HG03045 (cell line): ENCODE data around the gene FAM185A.
"Not testable (repeated sequence)": the region's sequence is repeated elsewhere in the genome, so short reads cannot be mapped to it uniquely, and the experiment has no call there.

Experiments
- ATAC-seq: cut with Tn5 transposase; IDR thresholded peaks from one replicate; pipeline ENCODE4 v1.9.1; 2021; ENCODE audit warnings: mild to moderate bottlenecking, moderate library complexity; ENCODE audit not compliant: unreplicated experiment

FAM185A gene

DNA sequence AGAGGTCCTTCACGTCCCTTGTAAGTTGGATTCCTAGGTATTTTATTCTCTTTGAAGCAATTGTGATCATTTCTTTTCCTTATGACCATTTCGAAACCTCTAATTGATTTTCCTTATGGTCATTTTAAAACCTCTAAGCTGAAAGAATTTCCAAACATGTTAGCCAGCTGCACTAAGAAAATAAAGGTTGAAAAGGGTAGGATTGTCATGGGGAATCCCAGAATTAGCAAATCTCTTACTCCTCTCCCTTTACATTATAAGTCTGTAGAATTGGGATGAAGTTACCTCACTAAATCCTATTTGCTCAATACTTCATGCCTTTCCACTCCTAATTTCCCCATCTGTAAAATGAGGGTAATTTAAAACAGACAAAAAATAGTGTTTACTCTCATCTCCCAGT lies 79.5 kb downstream of the FAM185A start:
- no peak for ATAC-seq

DNA sequence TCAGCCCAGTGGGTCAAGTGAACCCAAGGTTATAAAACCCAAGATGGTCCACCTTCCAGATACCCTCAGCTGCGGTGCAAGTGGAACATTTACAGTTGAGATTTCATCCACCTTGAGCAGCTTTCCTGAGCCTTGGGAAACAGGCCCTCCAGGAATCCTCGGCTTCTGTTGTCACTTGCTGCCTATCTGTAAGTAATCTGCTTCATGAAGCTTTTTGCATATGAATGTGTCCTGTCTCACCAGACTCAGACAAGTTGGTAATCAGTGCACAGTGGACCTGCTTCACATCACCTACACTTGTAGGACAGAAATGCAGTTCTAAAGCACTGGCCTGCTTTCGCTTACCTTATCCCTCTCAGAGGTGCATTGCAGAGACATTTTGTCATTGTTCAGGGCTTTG lies 80.3 kb downstream of the FAM185A start:
- ATAC-seq: no peak

DNA sequence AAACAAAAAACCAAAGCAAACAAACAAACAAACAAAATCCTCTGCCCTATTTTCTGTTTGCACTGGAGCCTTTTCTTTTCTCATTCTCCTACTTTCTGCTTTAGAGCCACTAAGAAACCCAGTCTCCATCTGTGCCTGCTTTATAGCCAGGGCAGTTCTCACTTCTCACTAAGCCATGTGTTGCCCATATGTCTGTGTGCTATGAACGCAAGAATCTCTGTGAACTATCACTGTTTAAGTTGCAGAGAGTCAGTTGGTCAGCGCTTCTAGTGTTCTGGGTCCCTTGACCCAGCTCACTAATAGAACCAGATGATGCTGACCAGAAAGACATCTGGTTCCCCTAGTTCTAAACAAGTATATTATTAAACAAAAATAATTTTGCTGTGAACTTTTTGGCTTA lies 81.4 kb downstream of the FAM185A start:
- no peak for ATAC-seq

- no peak for ATAC-seq
Measured at GRCh38 chr7:102832674-102833073, 83.9 kb downstream of the FAM185A start.

GRCh38 chr7:102833343-102833742 lies 84.5 kb downstream of the FAM185A start:
- no peak for ATAC-seq

DNA sequence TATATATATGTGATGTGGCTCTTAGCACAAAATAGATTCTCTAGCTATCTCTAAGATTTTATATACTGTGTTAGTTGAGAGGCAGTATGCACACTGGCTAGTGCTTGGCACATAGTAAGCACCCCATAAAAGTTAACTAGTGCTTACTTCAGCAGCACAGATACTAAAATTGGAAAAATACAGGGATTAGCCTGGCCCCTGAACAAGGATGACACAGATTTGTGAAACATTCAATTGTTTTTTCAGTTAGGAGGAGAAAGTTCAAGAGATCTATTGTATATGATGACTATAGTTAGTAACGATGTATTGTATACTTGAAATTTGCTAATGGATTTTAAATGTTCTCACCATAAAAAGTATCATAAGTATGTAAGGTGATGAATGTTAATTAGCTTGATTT lies 85.7 kb downstream of the FAM185A start:
- ATAC-seq: no peak

GRCh38 chr7:102834999-102835398 lies 86.2 kb downstream of the FAM185A start:
- peak; percentile 88 for ATAC-seq

GRCh38 chr7:102836191-102836919 lies 87.6 kb downstream of the FAM185A start:
- ATAC-seq: no peak

- no peak for ATAC-seq
Measured at GRCh38 chr7:102836977-102837376, 88.2 kb downstream of the FAM185A start.

DNA sequence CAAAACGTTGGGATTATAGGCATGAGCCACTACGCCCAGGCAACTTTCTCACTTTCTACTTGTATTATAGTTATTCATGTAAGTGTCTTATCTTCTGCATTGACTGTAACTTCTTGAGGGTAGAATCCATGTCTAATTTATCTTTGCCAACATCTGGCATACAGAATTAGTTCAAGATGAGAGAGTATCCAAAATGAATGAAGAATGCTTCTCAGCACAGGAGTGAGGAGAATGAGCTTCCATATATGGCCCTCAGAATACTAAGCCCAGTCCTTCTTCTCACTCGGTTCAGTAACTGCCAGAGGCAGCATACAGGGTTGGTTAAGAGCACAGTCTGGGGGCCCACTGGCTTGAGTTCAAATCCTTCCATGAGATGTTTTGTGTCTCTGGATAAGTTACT lies 89.0 kb downstream of the FAM185A start:
- no peak for ATAC-seq

DNA sequence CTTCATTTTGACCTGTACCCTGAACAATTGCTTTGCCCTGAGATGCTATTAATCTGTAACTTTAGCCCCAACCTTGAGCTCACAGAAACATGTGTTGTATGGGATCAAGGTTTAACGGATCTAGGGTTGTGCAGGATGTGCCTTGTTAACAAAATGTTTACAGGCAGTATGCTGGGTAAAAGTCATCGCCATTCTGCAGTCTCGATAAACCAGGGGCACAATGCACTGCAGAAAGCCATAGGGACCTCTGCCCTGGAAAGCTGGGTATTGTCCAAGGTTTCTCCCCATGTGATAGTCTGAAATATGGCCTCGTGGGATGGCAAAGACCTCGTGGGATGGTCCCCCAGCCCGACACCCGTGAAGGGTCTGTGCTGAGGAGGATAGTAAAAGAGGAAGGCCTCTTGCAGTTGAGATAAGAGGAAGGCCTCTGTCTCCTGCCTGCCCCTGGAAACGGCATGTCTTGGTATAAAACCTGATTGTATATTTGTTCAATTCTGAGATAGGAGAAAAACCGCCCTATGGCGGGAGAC lies 89.8 kb downstream of the FAM185A start:
- not testable (repeated sequence) for ATAC-seq

DNA sequence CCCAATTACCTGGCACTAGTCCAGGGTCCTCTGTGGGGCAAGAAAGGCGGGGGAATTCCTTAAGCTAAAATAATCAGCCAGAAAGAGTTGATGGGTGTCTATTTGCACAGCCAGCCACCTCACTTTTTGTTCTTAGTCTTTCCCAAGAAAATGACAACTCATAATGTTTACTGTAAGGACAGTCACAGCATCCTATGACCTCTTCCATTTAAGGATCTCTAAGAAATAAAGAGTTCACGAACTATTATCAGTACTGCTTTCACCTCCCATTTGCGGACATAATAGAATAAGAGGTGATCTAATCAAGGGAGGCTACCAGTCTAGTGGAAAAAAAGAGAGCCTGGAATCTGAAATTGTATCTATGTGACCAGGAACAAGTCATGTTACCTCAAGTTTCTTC lies 91.6 kb downstream of the FAM185A start:
- ATAC-seq: no peak

- ATAC-seq: no peak
Measured at GRCh38 chr7:102841290-102841689, 92.5 kb downstream of the FAM185A start.

- no peak for ATAC-seq
Measured at GRCh38 chr7:102842284-102842683, 93.5 kb downstream of the FAM185A start.

DNA sequence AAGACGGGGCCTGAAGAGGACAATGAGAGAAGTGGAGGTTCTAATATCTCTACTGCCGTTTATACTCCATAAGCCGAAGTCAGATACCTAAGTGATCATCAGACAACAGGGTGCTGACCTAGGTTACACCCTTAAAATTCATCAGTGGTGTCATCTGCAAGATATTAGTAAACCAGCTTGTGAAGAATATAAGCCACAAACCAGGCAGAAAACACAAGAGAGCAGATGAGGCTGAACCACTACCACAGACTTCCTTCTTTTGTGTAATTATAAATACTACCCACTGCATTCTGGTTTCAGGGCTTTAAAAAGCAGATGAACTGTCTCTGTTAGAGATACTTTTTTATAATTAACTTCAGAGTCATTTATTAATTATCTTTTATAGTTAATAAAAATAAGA lies 95.1 kb downstream of the FAM185A start:
- peak; percentile 48 for ATAC-seq

DNA sequence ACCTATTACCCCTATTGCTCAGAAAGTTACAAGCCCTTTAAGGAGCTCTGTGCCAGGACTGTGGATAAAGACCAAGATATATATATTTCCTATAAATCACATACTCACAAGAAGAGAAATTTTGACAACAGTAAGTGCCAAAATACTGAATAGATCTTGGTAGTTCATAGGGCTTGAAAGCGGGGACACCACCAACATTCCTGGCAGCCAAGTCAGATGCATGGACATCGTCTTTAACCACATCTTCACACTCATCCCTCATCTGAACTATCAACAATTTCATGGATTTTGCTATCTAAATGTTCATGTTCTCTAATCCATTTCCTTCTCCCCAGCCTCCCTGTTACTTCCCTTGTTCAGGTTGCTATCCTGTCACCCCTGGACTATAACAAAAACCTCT lies 96.5 kb downstream of the FAM185A start:
- ATAC-seq: no peak

GRCh38 chr7:102849079-102849478 lies 100.3 kb downstream of the FAM185A start:
- ATAC-seq: no peak

GRCh38 chr7:102849538-102849937 lies 100.7 kb downstream of the FAM185A start:
- no peak for ATAC-seq

- no peak for ATAC-seq
Measured at GRCh38 chr7:102856036-102856435, 107.2 kb downstream of the FAM185A start.
